HEK293 (cell line): ENCODE data around the gene SCYGR4.

Source experiments
- CTCF ChIA-PET: fragments of 350-600 bp; formaldehyde crosslinking; extraction: SDS; loops from one replicate; lab custom pipeline; 2021; ENCODE audit warnings: antibody characterized with exemption; lab: Yijun Ruan, JAX
- POLR2A ChIA-PET: fragments of 300-600 bp; formaldehyde crosslinking; extraction: SDS; loops from one replicate; lab custom pipeline; 2020; ENCODE audit warnings: antibody characterized with exemption, inconsistent platforms; lab: Yijun Ruan, JAX
- H3K27ac ChIP-seq: fragments of 200-500 bp; sonication (Bioruptor generic); 2 replicates; pipeline ENCODE4 v1.5.1; 2014; ENCODE audit warnings: low read depth, low read length, control low read depth, inconsistent platforms; ENCODE audit errors: extremely low read depth
- H3K36me3 ChIP-seq, 2 experiments: fragments of 200-500 bp in 1 of 2; sonication (Bioruptor generic) in 1 of 2; 1 replicate in 1 of 2; 2 replicates in 1 of 2; pipeline ENCODE4 v1.5.1; 2014 to 2017; ENCODE audit warnings: inconsistent platforms in 2 of 2, low read length in 2 of 2; ENCODE audit not compliant: control insufficient read depth in 2 of 2, insufficient read depth in 1 of 2
- H3K4me1 ChIP-seq: fragments of 200-500 bp; sonication (Bioruptor generic); 2 replicates; pipeline ENCODE4 v1.5.1; 2014; ENCODE audit warnings: mild to moderate bottlenecking, low read length, inconsistent platforms; ENCODE audit not compliant: control insufficient read depth, insufficient read depth
- H3K4me3 ChIP-seq: 2 replicates; pipeline ENCODE4 v1.5.1; 2011; ENCODE audit warnings: low read depth, mild to moderate bottlenecking, control low read depth, low read length, moderate library complexity
- H3K9me3 ChIP-seq: fragments of 200-500 bp; sonication (Bioruptor generic); 2 replicates; pipeline ENCODE4 v1.5.1; 2014; ENCODE audit warnings: low read depth, low read length, inconsistent platforms; ENCODE audit not compliant: control insufficient read depth, insufficient read depth
- FEZF1 ChIP-seq: fragments of 450-650 bp; formaldehyde crosslinking; IDR thresholded peaks from 2 replicates; pipeline ENCODE4 v1.5.1; 2016; ENCODE audit warnings: missing biosample characterization, missing genetic modification characterization
- GLI2 ChIP-seq: fragments of 450-650 bp; formaldehyde crosslinking; IDR thresholded peaks from 2 replicates; pipeline ENCODE4; 2017; ENCODE audit warnings: missing biosample characterization, missing genetic modification characterization, low read depth, borderline replicate concordance
- PATZ1 ChIP-seq: fragments of 450-650 bp; formaldehyde crosslinking; IDR thresholded peaks from 2 replicates; pipeline ENCODE4 v1.5.1; 2016; ENCODE audit warnings: missing biosample characterization, missing genetic modification characterization
- PRDM4 ChIP-seq: fragments of 450-650 bp; formaldehyde crosslinking; IDR thresholded peaks from 2 replicates; pipeline ENCODE4 v1.5.1; 2017; ENCODE audit warnings: missing biosample characterization, missing genetic modification characterization
- ZBTB11 ChIP-seq: fragments of 450-650 bp; formaldehyde crosslinking; conservative IDR thresholded peaks from 2 replicates; pipeline ENCODE4 v1.5.1; 2016; ENCODE audit warnings: low read depth, missing biosample characterization, missing genetic modification characterization
- ZBTB6 ChIP-seq: fragments of 450-650 bp; formaldehyde crosslinking; IDR thresholded peaks from 2 replicates; pipeline ENCODE4 v1.5.1; 2017; ENCODE audit warnings: missing biosample characterization, missing genetic modification characterization
- ZFP69B ChIP-seq: fragments of 450-650 bp; formaldehyde crosslinking; IDR thresholded peaks from 2 replicates; pipeline ENCODE4 v1.5.1; 2016; ENCODE audit warnings: missing biosample characterization, missing genetic modification characterization
- ZNF133 ChIP-seq: fragments of 450-650 bp; formaldehyde crosslinking; IDR thresholded peaks from 2 replicates; pipeline ENCODE4 v1.5.1; 2016; ENCODE audit warnings: missing biosample characterization, missing genetic modification characterization
- ZNF174 ChIP-seq: fragments of 450-650 bp; formaldehyde crosslinking; IDR thresholded peaks from 2 replicates; pipeline ENCODE4 v1.5.0; 2017; ENCODE audit warnings: missing biosample characterization, mild to moderate bottlenecking, missing genetic modification characterization
- ZNF223 ChIP-seq: fragments of 450-650 bp; formaldehyde crosslinking; IDR thresholded peaks from 2 replicates; pipeline ENCODE4 v1.5.1; 2016; ENCODE audit warnings: missing biosample characterization, missing genetic modification characterization
- ZNF335 ChIP-seq: fragments of 450-650 bp; formaldehyde crosslinking; conservative IDR thresholded peaks from 2 replicates; pipeline ENCODE4 v1.5.1; 2016; ENCODE audit warnings: missing biosample characterization, missing genetic modification characterization
- ZNF350 ChIP-seq: fragments of 450-650 bp; formaldehyde crosslinking; IDR thresholded peaks from 2 replicates; pipeline ENCODE4 v1.5.0; 2017; ENCODE audit warnings: missing biosample characterization, mild to moderate bottlenecking, missing genetic modification characterization
- ZNF704 ChIP-seq: fragments of 450-650 bp; formaldehyde crosslinking; IDR thresholded peaks from 2 replicates; pipeline ENCODE4 v1.5.1; 2016; ENCODE audit warnings: missing biosample characterization, missing genetic modification characterization
- ZNF707 ChIP-seq: fragments of 450-650 bp; formaldehyde crosslinking; IDR thresholded peaks from 2 replicates; pipeline ENCODE4 v1.5.1; 2016; ENCODE audit warnings: missing biosample characterization, missing genetic modification characterization
- ZNF747 ChIP-seq: fragments of 450-650 bp; formaldehyde crosslinking; IDR thresholded peaks from 2 replicates; pipeline ENCODE4 v1.5.1; 2016; ENCODE audit warnings: missing biosample characterization, missing genetic modification characterization
- ZNF76 ChIP-seq: fragments of 450-650 bp; formaldehyde crosslinking; IDR thresholded peaks from 2 replicates; pipeline ENCODE4; 2016; ENCODE audit warnings: low read depth, missing biosample characterization, missing genetic modification characterization, borderline replicate concordance
- ZNF785 ChIP-seq: fragments of 450-650 bp; formaldehyde crosslinking; IDR thresholded peaks from 2 replicates; pipeline ENCODE4 v1.5.1; 2016; ENCODE audit warnings: missing biosample characterization, missing genetic modification characterization
- ZSCAN18 ChIP-seq: fragments of 450-650 bp; formaldehyde crosslinking; IDR thresholded peaks from 2 replicates; pipeline ENCODE4 v1.5.1; 2016; ENCODE audit warnings: missing biosample characterization, missing genetic modification characterization

Gene SCYGR4

GRCh38 chr2:227579791-227580190 lies 37.5 kb upstream of the SCYGR4 start:
- H3K4me3 ChIP-seq: no peak overlapping the region
- no peaks in the 10 kb centered on the region for H3K9me3 ChIP-seq
- POLR2A ChIA-PET: no interaction called here
- TF ChIP-seq ZNF335 (peak; percentile 28; the same call in 1 of the 2 replicates), ZNF704 (tag by site-specific recombination) (no peak)
- H3K36me3 ChIP-seq: no peaks in the 10 kb centered on the region
- CTCF ChIA-PET: interaction anchor here (0.7 to 1.0 kb wide), 2 partner anchors 78 to 345 kb away, joined by 3 read pairs; no protein-coding TSS in a partner anchor
- no peak overlapping the region for H3K27ac ChIP-seq
- H3K4me1 ChIP-seq: no peaks in the 10 kb centered on the region; the same call in 1 of the 2 replicates

GRCh38 chr2:227582369-227582768 lies 34.9 kb upstream of the SCYGR4 start:
- POLR2A ChIA-PET: no interaction called here
- H3K4me1 ChIP-seq: no peaks in the 10 kb centered on the region
- H3K4me3 ChIP-seq: no peak overlapping the region
- no peaks in the 10 kb centered on the region for H3K9me3 ChIP-seq
- H3K36me3 ChIP-seq: no peaks in the 10 kb centered on the region
- CTCF ChIA-PET: no interaction called here
- TF ChIP-seq ZNF747 (tag by site-specific recombination) (no peak), ZNF223 (no peak), ZNF707 (tag by site-specific recombination) (peak; percentile 87), GLI2 (tag by site-specific recombination) (no peak), ZNF350 (tag by site-specific recombination) (no peak), ZFP69B (tag by site-specific recombination) (no peak)
- TF ChIP-seq, all 188 proteins: peak for 1
- no peak overlapping the region for H3K27ac ChIP-seq

GRCh38 chr2:227592694-227593387 lies 24.5 kb upstream of the SCYGR4 start:
- ChIA-PET POLR2A (interaction anchor here (1.0 kb wide), 1 partner anchor 32 kb away, joined by 4 read pairs; no protein-coding TSS in a partner anchor), CTCF (no interaction called here)
- H3K9me3 ChIP-seq: no peaks in the 10 kb centered on the region
- H3K27ac ChIP-seq: no peak overlapping the region
- no peaks in the 10 kb centered on the region for H3K4me1 ChIP-seq
- no peak for TF ChIP-seq ZNF76 (tag by site-specific recombination)
- no peak for TF ChIP-seq ZNF785 (tag by site-specific recombination)
- no peak for TF ChIP-seq FEZF1 (tag by site-specific recombination)
- TF ChIP-seq ZSCAN18 (tag by site-specific recombination): no peak
- TF ChIP-seq ZBTB11 (tag by site-specific recombination): no peak
- TF ChIP-seq PRDM4 (tag by site-specific recombination): no peak
- no peak for TF ChIP-seq ZNF174 (tag by site-specific recombination)
- TF ChIP-seq PATZ1 (tag by site-specific recombination): no peak
- TF ChIP-seq ZBTB6 (tag by site-specific recombination): no peak
- TF ChIP-seq ZNF133 (tag by site-specific recombination): no peak
- H3K4me3 ChIP-seq: no peak overlapping the region
- H3K36me3 ChIP-seq: no peaks in the 10 kb centered on the region
